HG03095 (cell line): ENCODE measurements around the gene SSC5D.

Experiments used
- ATAC-seq: cut with Tn5 transposase; IDR thresholded peaks from one replicate; pipeline ENCODE4 v1.9.1; 2021; ENCODE audit warnings: moderate library complexity; ENCODE audit not compliant: unreplicated experiment

Gene SSC5D

GRCh38 chr19:55454787-55455243 is 33.4 kb upstream of the SSC5D start:
- no peak for ATAC-seq

- ATAC-seq: no peak
These were observed 32.5 kb upstream of the SSC5D start for GRCh38 chr19:55455576-55456235.

GRCh38 chr19:55456347-55456746 is 31.9 kb upstream of the SSC5D start:
- ATAC-seq: no peak

GRCh38 chr19:55457683-55458457 is 30.4 kb upstream of the SSC5D start:
- no peak for ATAC-seq

- no peak for ATAC-seq
These were observed 28.7 kb upstream of the SSC5D start for GRCh38 chr19:55459551-55459949.

GRCh38 chr19:55459950-55460657 is 28.1 kb upstream of the SSC5D start:
- ATAC-seq: no peak

GRCh38 chr19:55460670-55461258 is 27.5 kb upstream of the SSC5D start:
- no peak for ATAC-seq

- peak; percentile 86 for ATAC-seq
These were observed 26.8 kb upstream of the SSC5D start, which contains the start of gene ISOC2 for GRCh38 chr19:55461259-55461973. TSS of gene ISOC2 (minus strand) at chr19:55461642. CDS start at chr19:55456486, 5,156 bp downstream.

- no peak for ATAC-seq
These were observed 26.1 kb upstream of the SSC5D start for GRCh38 chr19:55461974-55462626.

- no peak for ATAC-seq
These were observed 25.5 kb upstream of the SSC5D start for GRCh38 chr19:55462722-55463121.

- no peak for ATAC-seq
These were observed 24.6 kb upstream of the SSC5D start for GRCh38 chr19:55463583-55464031.

GRCh38 chr19:55464039-55464661 is 24.1 kb upstream of the SSC5D start:
- ATAC-seq: no peak

GRCh38 chr19:55464662-55465054 is 23.6 kb upstream of the SSC5D start, which contains the start of gene C19orf85:
TSS of gene C19orf85 (minus strand) at chr19:55464751. CDS start at chr19:55464554, 197 bp downstream.
- no peak for ATAC-seq

GRCh38 chr19:55465460-55466240 is 22.6 kb upstream of the SSC5D start:
- ATAC-seq: no peak

GRCh38 chr19:55466241-55466614 is 22.0 kb upstream of the SSC5D start:
- ATAC-seq: no peak

GRCh38 chr19:55467236-55468053 is 20.8 kb upstream of the SSC5D start:
- no peak for ATAC-seq

GRCh38 chr19:55468054-55468393 is 20.2 kb upstream of the SSC5D start:
- no peak for ATAC-seq

GRCh38 chr19:55471266-55471665 is 17.0 kb upstream of the SSC5D start:
- ATAC-seq: no peak
